Stomach (tissue), 9 donors: ENCODE data around the gene SOWAHA. TPM values are rescaled to one million over a fixed set of nuclear protein-coding genes. Genes with fewer than 3 reads are reported as not detected.

Source experiments
- DNase-seq, 2 donors: peaks; one replicate each; pipeline versions ENCODE4 v3.0.0 to v3.0.0-alpha.2; 2013 to 2019
- H3K27ac ChIP-seq, 5 donors: fragments of 200-600 bp in 4 of 5; sonication (generic) in 4 of 5; one replicate each; pipeline ENCODE4 v1.5.1; 2013 to 2019; ENCODE audit warnings: mild to moderate bottlenecking in 1 of 5, moderate library complexity in 1 of 5
- H3K27me3 ChIP-seq, 3 donors: fragments of 200-600 bp; sonication (generic); one replicate each; pipeline ENCODE4 v1.5.1; 2017 to 2019; ENCODE audit warnings: mixed run types in 1 of 3
- H3K36me3 ChIP-seq, 4 donors: fragments of 200-600 bp; sonication (generic); 1 replicate in 3 of 4; 2 replicates in 1 of 4; pipeline ENCODE4 v1.5.1; 2016 to 2019
- H3K4me1 ChIP-seq, 4 donors: fragments of 200-600 bp; sonication (generic); one replicate each; pipeline ENCODE4 v1.5.1; 2016 to 2019
- H3K4me3 ChIP-seq, 4 donors: fragments of 200-600 bp; sonication (generic) in 3 of 4; one replicate each; pipeline ENCODE4 v1.5.1; 2016 to 2019; ENCODE audit warnings: mild to moderate bottlenecking in 1 of 4
- H3K9me3 ChIP-seq, 4 donors: fragments of 200-600 bp; sonication (generic); one replicate each; pipeline ENCODE4 v1.5.1; 2016 to 2019
- EP300 ChIP-seq: sonication (generic); formaldehyde crosslinking; IDR thresholded peaks from one replicate; pipeline ENCODE4 v1.6.1; 2017; ENCODE audit warnings: antibody characterized with exemption
- POLR2A ChIP-seq, 4 donors: fragments of 450-650 bp; IDR thresholded peaks; one replicate each; pipeline ENCODE4 v1.6.1; 2016; ENCODE audit warnings: antibody characterized with exemption in 4 of 4, control low read depth in 2 of 4, mild to moderate bottlenecking in 1 of 4, moderate library complexity in 1 of 4
- POLR2AphosphoS5 ChIP-seq, 3 donors: sonication (generic); formaldehyde crosslinking; IDR thresholded peaks; one replicate each; pipeline ENCODE4 v1.6.1; 2016; ENCODE audit warnings: antibody characterized with exemption in 3 of 3
- WGBS, 5 donors: extraction: QIAGEN DNeasy Blood & Tissue Kit in 3 of 5; methylation state at CpG; one replicate each; pipeline versions ENCODE4 v1.1.5 to v1.1.7; 2013 to 2018; 5-methylcytosine and 5-hydroxymethylcytosine counted together
- intact Hi-C: fragments of 100-400 bp; cut with DNase I; formaldehyde crosslinking; loops from one replicate; pipeline ENCODE4 v1.15.1; 2023; ENCODE audit warnings: low total_unique reads
- polyA plus RNA-seq, 3 donors: library from polyadenylated mRNA; stranded (reverse); fragments of 200-250 nt; gene quantifications; one replicate each; pipeline ENCODE4 v1.2.3, GENCODE V29; 2013
- total RNA-seq, 5 donors: library from RNA; depleted of rRNA; stranded (reverse); fragments of >200 nt; gene quantifications; one replicate each; pipeline versions ENCODE4 v1.1.0 to v1.2.3, GENCODE V29; 2014 to 2016
- TF ChIP-seq, protein P1 (sequence below), 7 experiments: fragments of 450-650 bp in 4 of 7; fragments of 200-600 bp in 3 of 7; sonication (generic) in 3 of 7; IDR thresholded peaks; one replicate each; pipeline ENCODE4 v1.5.1; 2016 to 2019; ENCODE audit warnings: antibody characterized with exemption in 7 of 7, control low read depth in 2 of 7, mild to moderate bottlenecking in 1 of 7
- donor health status: healthy with polysubstance abuse.
- donor health status: Bipolar disorder and iron deficiency.
- donor health status: healthy.

Gene SOWAHA
- total and polyA plus RNA-seq, 8 donors = 2.4 to 91.8 (median 6.8) TPM; not detected in 1

DNA sequence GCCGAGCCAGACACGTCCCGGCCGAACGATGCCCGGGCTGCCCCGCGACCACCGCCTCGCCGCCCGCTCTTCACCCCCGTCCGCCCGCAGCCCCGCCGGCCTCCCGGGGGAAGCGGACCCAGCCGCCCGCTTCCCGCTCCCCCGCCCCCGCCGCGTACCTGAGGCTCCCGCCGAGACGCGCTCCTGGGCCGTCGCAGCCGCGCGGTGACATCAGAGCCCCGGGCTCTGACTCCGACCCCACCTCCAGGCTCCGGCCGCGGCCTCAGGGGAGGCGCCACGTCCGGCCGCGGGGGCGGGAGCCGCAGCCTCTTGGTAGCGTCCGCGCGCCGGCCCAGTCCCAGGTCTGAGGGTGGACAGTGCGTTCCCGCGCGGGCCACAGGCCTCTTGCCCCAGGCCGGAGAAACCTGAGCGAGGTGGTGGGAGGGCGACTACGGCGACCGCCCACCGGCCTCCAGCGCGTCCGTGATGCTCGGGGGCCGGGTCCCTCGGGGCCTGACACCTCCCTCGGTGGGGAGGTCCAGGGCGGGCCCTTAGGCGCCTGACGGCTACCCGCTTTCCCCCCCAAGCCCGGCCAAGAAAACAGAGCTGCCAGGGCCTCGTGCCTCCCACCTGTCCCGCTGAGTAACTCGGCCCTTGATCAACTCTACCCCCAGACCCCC lies 17.5 kb downstream of the SOWAHA start, which contains the start of gene SHROOM1:
SHROOM1 (minus strand) TSS at position 212 of the 659 bp plus-strand sequence. CDS start 4,507 bp downstream, outside the sequence.
- peak; percentile 80 to 88 for DNase-seq
- intact Hi-C loops = no loop called here
- peak within 1 kb of the TSS; percentile 87 to 92 (median 90) for H3K27ac ChIP-seq

DNA sequence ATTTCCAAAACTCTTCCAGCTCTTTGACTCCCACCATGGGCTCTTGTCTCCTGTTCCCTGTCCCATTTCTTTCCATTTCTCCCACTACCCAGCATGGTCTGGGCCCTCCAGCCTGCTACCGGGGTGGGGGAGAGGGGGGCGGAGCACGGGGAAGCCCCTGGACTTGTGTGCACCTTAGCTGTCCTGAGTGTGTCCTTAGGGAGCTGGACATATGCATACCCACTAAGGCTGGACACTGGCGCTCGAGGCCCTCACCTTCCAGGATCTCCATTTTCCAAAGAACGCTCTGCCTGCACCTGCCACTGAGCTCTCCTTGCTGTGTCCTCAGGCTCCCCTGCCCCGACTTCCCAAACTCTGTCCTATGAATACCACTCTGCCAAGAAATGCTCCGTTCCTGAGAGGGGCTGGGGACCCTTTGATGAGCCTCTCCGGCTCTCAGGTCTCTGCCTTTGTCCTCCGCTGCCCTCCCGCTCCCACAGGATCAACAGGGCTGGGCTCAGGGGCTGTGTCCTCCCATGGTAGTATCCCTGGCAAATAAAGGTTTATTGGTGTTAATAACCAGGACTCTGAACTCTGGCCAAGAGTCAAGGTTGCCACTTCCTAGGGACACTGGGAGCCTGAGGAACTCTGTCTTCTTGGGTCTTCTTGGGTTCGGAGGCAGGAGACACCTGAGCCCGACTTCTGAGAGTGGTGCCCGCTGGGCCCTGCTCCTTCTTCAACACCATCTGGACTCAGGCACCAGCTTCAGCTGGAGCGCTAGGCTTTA lies 18.2 kb downstream of the SOWAHA start:
- peaks cover 0 to 51% (median 0%) of the 10 kb centered on the region in 3 donors for H3K27me3 ChIP-seq
- no peak for DNase-seq
- no peak for TF ChIP-seq POLR2A (IDR thresholded peaks at IDR 0.05)
- no peak for TF ChIP-seq POLR2AphosphoS5 (IDR thresholded peaks at IDR 0.05)
- no peak for TF ChIP-seq EP300
- TF ChIP-seq, protein P1, sequence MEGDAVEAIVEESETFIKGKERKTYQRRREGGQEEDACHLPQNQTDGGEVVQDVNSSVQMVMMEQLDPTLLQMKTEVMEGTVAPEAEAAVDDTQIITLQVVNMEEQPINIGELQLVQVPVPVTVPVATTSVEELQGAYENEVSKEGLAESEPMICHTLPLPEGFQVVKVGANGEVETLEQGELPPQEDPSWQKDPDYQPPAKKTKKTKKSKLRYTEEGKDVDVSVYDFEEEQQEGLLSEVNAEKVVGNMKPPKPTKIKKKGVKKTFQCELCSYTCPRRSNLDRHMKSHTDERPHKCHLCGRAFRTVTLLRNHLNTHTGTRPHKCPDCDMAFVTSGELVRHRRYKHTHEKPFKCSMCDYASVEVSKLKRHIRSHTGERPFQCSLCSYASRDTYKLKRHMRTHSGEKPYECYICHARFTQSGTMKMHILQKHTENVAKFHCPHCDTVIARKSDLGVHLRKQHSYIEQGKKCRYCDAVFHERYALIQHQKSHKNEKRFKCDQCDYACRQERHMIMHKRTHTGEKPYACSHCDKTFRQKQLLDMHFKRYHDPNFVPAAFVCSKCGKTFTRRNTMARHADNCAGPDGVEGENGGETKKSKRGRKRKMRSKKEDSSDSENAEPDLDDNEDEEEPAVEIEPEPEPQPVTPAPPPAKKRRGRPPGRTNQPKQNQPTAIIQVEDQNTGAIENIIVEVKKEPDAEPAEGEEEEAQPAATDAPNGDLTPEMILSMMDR (IDR thresholded peaks at IDR 0.05) = no peak
- peak overlapping the region; percentile 87 to 92 (median 90) for H3K27ac ChIP-seq
- 80 to 93% (median 87%) methylated on average over 15 of the region's 15 CpGs for WGBS, 5 donors
- intact Hi-C loops = no loop called here
- H3K36me3 ChIP-seq = peaks cover 0 to 4% (median 0%) of the 10 kb centered on the region in 4 donors
- peak overlapping the region; percentile 74 to 83 (median 79) for H3K4me3 ChIP-seq
- no peaks in the 10 kb centered on the region for H3K9me3 ChIP-seq
- H3K4me1 ChIP-seq = peaks cover 8 to 41% (median 25%) of the 10 kb centered on the region in 4 donors

More for the DNA sequence above, 17.5 kb downstream of the SOWAHA start, which contains the start of gene SHROOM1:
- H3K9me3 ChIP-seq = no peaks in the 10 kb centered on the region
- TF ChIP-seq POLR2A (IDR thresholded peaks at IDR 0.05) = no peak
- TF ChIP-seq POLR2AphosphoS5 (IDR thresholded peaks at IDR 0.05) = peak in 2 of 3 donors; percentile 70 to 76
- TF ChIP-seq, protein P1 (IDR thresholded peaks at IDR 0.05) = no peak
- no peak for TF ChIP-seq EP300
- H3K27me3 ChIP-seq = peaks cover 0 to 58% (median 0%) of the 10 kb centered on the region in 3 donors
- 3 to 10% (median 3%) methylated on average over 19 to 78 of the region's 78 CpGs for WGBS, 5 donors
- H3K36me3 ChIP-seq = peaks cover 0 to 10% (median 4%) of the 10 kb centered on the region in 4 donors
- peaks cover 8 to 48% (median 30%) of the 10 kb centered on the region in 4 donors for H3K4me1 ChIP-seq
- peak within 1 kb of the TSS; percentile 74 to 83 (median 79) for H3K4me3 ChIP-seq

DNA sequence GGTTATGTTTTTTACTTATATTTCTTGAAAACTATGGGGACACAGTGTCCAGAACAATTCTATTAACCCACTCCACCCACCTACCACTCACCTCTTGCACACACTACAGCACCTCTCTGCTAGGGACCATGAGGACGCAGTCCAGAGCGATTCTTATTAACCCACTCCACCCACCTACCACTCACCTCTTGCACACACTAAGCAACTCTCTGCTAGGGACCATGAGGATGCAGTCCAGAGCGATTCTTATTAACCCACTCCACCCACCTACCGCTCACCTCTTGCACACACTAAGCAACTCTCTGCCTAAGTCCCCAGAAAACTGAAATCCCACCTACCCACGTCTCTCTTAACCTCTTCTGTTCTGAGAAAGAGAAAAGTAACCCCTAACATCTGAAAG lies 19.5 kb downstream of the SOWAHA start:
- Histone ChIP-seq H3K36me3 (no peaks in the 10 kb centered on the region), H3K27ac (no peak overlapping the region), H3K4me3 (no peak overlapping the region), H3K27me3 (peaks cover 0 to 37% (median 0%) of the 10 kb centered on the region in 3 donors), H3K9me3 (no peaks in the 10 kb centered on the region), H3K4me1 (peaks cover 8 to 39% (median 24%) of the 10 kb centered on the region in 4 donors)
- no peak for DNase-seq
- TF ChIP-seq POLR2AphosphoS5 (IDR thresholded peaks at IDR 0.05) = no peak
- TF ChIP-seq EP300 = no peak
- 85 to 94% (median 91%) methylated on average over 5 of the region's 5 CpGs for WGBS, 5 donors
- intact Hi-C loops = no loop called here

DNA sequence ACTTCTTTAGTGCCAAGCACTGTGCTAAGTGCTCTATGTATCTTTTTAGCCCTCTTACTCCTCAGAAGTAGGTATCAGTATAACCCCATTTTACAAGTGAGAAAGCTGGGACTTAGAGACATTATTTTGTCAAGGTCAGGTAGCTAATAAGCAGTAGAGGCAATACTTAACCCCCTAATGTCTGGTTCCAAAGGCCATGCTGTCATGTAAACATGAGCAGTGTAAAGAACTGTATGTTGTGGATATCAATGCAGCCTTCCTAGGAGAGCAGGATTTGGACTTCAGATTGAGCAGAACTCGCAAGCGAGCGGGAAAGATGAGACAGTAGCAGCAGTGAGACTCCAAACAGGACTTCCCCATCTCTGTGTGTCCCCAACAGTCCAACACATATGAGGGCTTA lies 21.0 kb downstream of the SOWAHA start:
- Histone ChIP-seq H3K4me1 (peaks cover 8 to 38% (median 32%) of the 10 kb centered on the region in 4 donors), H3K4me3 (no peak overlapping the region)
- 94 to 99% (median 97%) methylated on average over 3 of the region's 3 CpGs for WGBS, 5 donors

More for the DNA sequence above, 21.0 kb downstream of the SOWAHA start:
- H3K27me3 ChIP-seq = peaks cover 0 to 25% (median 0%) of the 10 kb centered on the region in 3 donors
- H3K9me3 ChIP-seq = no peaks in the 10 kb centered on the region
- TF ChIP-seq POLR2AphosphoS5 (IDR thresholded peaks at IDR 0.05) (no peak), POLR2A (IDR thresholded peaks at IDR 0.05) (no peak), EP300 (no peak)
- TF ChIP-seq, protein P1 (IDR thresholded peaks at IDR 0.05) = no peak
- intact Hi-C loops = no loop called here
- DNase-seq = no peak
- H3K36me3 ChIP-seq = no peaks in the 10 kb centered on the region
- H3K27ac ChIP-seq = no peak overlapping the region
